ENCODE data around the gene MYO10.

The MYO10 gene

DNA sequence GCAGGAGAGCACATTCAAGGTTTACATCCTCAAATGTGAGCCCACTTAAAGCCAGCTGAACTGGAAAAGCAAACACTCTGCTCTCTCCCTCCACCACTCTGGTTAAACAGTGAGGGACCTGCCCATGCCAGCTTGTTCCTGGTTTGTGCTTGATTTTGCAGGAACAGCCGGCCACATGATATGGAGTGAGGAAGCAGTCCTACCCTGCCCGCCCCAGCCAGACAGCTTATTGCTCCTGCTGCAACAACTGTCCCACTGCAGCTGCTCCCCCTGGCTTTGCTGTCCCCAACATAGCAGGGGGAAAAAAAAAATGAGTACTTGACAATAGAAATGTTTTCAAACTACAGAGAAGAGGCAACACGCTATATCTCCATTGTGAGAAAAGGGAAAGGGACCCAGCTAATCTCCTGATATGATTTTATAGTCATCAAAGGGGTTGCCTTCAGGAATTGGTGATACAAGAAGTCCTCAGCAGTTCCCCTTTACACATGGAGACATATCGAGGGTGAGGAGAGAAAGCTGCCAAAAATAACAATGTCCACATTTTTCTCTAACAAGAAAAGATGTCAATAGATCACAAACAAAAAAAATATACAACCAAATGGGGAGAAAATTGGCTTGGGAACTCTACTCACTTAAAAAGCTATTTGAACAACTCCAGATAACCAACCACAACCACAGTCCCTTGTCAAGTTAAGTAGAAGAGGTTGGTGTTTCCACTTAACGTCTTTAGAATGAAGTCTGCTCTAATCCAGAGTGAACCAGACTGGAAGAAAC is 4.6 kb downstream of the MYO10 start:
- no peaks in the 10 kb centered on the region for H3K9me3 Mint-ChIP-seq
- H3K4me3 Mint-ChIP-seq: no peak overlapping the region
- peaks cover 13% of the 10 kb centered on the region for H3K4me1 Mint-ChIP-seq
- H3K27me3 Mint-ChIP-seq: peaks cover 38% of the 10 kb centered on the region
- no peaks in the 10 kb centered on the region for H3K36me3 Mint-ChIP-seq
- H3K27ac Mint-ChIP-seq: no peak overlapping the region

DNA sequence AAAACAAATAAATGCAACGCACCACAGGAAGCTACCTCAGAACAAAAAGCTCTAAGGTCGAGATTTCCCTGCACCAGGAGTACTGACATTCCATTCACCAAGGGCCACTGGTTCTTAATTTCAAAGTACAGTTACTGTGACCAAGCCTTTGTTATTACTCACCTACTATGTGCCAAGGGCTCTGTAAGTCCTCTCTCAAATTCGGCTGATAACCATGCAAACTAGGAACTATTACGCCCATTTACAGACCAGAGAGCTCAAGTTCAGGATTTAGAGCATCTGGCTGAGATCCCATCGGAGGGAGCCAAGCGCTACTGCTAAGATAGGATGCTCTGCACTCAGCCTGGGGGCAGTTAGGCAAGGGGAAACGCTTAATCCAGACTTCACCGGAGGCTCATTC is 5.6 kb downstream of the MYO10 start:
- Mint-ChIP-seq H3K27ac (no peak overlapping the region), H3K4me3 (no peak overlapping the region), H3K36me3 (no peaks in the 10 kb centered on the region), H3K9me3 (no peaks in the 10 kb centered on the region), H3K4me1 (peaks cover 12% of the 10 kb centered on the region), H3K27me3 (peaks cover 37% of the 10 kb centered on the region)

DNA sequence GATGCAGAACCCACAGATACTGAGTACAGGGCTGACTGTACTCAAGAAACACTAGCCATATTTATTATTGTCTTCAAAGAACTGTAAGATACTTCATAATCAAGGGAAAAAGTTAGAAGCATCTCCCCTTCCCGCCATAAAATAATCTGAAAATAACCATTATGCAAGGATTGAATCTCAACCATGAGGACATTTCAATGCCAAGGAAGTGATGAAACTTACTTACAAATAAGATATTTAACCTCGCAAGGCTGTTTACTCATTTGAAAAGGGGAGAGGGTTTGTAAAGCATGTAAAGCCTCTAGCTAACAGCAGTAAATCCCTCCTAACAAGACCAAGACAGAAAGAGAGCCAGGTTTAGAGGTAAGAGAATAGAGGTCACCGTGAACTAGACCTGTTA is 6.3 kb downstream of the MYO10 start:
- no peak overlapping the region for H3K27ac Mint-ChIP-seq
- H3K27me3 Mint-ChIP-seq: peaks cover 33% of the 10 kb centered on the region
- no peaks in the 10 kb centered on the region for H3K9me3 Mint-ChIP-seq
- H3K4me3 Mint-ChIP-seq: no peak overlapping the region
- H3K36me3 Mint-ChIP-seq: no peaks in the 10 kb centered on the region
- H3K4me1 Mint-ChIP-seq: peaks cover 8% of the 10 kb centered on the region

DNA sequence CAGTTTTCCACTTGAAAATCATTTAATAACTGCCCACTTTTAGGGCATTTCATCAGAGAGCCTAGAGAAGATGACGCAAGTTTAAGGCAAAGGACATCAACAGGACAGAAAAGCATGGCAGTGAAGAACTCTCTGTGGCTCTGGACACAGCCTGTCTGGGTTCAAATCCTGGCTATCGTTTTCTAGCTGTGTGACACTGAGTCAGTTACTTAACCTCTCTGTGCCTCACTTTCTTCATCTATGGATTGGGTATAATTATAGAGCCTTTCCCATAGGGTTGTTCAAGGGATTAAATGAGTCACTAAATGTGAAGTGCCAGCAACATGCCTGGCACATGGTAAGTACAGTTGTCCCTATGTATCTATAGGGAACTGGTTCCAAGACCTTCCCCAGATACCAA is 6.7 kb downstream of the MYO10 start:
- Mint-ChIP-seq H3K36me3 (no peaks in the 10 kb centered on the region), H3K27me3 (peaks cover 29% of the 10 kb centered on the region), H3K4me1 (peaks cover 4% of the 10 kb centered on the region), H3K9me3 (no peaks in the 10 kb centered on the region), H3K27ac (no peak overlapping the region), H3K4me3 (no peak overlapping the region)

DNA sequence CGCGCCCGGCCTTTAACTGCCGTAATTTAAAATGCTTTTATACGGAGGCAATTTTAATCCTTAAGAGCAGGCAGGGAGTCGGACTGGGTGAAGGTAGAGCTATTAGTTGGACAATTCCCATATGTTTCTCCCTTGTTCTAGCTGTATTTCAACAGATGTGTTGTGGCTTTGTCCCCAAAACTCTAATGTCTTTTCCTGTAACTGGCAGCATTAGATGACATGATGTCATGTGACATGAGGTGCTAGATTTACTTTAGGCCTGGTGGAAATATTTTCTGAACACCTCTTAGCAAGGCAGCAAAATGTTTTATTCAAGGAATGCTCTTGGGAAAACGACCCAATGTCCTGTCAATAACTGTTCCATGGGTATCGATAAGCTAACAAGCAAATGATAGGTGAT is 8.5 kb downstream of the MYO10 start:
- H3K27me3 Mint-ChIP-seq: peaks cover 15% of the 10 kb centered on the region
- no peaks in the 10 kb centered on the region for H3K4me1 Mint-ChIP-seq
- H3K9me3 Mint-ChIP-seq: no peaks in the 10 kb centered on the region
- no peaks in the 10 kb centered on the region for H3K36me3 Mint-ChIP-seq
- no peak overlapping the region for H3K27ac Mint-ChIP-seq
- no peak overlapping the region for H3K4me3 Mint-ChIP-seq

DNA sequence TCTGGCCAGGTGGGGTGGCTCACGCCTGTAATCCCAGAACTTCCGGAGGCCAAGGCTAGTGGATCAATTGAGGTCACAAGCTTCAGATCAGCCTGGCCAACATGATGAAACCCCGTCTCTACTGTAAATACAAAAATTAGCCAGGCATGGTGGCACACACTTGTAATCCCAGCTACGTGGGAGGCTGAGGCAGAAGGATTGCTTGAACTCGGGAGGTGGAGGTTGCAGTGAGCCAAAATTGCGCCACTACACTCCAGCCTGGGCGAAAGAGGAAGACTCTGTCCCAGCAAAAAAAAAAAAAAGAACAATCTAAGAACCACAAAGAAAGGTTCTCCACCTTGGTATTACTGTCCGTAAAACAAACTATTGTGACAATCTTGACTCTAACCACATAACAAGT is 9.7 kb downstream of the MYO10 start:
- H3K27me3 Mint-ChIP-seq: peaks cover 6% of the 10 kb centered on the region
- no peak overlapping the region for H3K4me3 Mint-ChIP-seq
- H3K36me3 Mint-ChIP-seq: no peaks in the 10 kb centered on the region
- no peaks in the 10 kb centered on the region for H3K9me3 Mint-ChIP-seq
- no peak overlapping the region for H3K27ac Mint-ChIP-seq
- H3K4me1 Mint-ChIP-seq: no peaks in the 10 kb centered on the region

DNA sequence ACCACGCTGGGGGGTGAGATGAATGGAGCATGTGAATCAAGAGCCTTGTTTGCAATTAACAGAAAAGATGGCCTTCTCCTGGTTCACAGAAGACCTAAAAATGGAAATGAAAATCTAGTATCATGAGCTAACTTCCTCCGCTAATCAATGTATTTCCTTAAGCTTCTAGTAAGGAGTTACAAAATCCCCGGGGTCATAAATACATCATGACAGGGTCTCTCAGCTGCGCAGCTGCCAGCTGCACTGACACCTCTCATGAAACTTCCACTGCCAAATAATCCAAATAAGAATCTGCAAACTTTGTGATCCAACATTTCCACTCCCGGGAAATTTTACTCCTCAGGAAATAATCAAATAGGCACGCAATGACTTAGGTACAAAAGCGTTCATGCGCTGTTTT is 11.9 kb downstream of the MYO10 start:
- no peak overlapping the region for H3K27ac Mint-ChIP-seq
- no peaks in the 10 kb centered on the region for H3K36me3 Mint-ChIP-seq
- no peaks in the 10 kb centered on the region for H3K4me1 Mint-ChIP-seq
- H3K4me3 Mint-ChIP-seq: no peak overlapping the region
- no peaks in the 10 kb centered on the region for H3K9me3 Mint-ChIP-seq
- no peaks in the 10 kb centered on the region for H3K27me3 Mint-ChIP-seq

DNA sequence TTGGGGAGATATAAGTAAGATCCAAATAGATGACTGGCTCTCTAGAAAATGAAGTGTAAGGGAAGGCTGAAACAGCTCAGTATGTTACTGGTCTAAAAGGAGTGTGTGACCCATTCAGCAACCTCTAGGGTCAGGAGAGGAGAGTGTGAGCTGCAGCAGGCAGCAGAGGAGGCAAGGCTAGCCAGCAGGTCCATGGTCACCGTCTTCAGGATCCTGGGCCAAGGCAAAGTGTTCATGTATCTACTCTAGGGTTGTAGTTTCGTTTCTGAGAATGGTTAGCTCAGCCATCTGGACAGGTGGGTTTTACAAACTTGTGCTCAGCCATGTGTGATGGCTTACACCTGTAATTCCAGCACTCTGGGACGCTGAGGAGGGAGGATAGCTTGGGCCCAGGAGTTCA is 13.7 kb downstream of the MYO10 start:
- no peaks in the 10 kb centered on the region for H3K36me3 Mint-ChIP-seq
- H3K27me3 Mint-ChIP-seq: no peaks in the 10 kb centered on the region
- no peaks in the 10 kb centered on the region for H3K4me1 Mint-ChIP-seq
- H3K4me3 Mint-ChIP-seq: no peak overlapping the region
- H3K9me3 Mint-ChIP-seq: no peaks in the 10 kb centered on the region
- H3K27ac Mint-ChIP-seq: no peak overlapping the region

DNA sequence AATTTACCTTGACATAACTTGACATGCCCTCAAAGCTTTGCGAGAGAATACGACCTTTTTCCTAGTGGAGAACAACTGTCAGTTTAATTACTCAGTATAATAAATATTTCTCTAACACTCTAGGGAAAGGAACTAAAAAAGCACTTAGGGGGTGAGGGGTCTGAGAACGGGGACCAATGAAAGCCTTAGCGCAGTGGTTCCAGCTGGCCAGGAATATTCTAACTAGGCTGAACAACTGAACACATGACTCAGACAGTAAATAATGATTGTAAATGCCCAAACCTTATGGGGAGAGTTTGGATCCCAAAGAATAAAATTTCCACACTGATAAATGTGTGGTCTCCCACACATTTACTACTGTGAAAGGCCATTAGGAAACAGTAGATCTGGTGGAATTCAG is 14.9 kb downstream of the MYO10 start:
- no peak overlapping the region for H3K27ac Mint-ChIP-seq
- no peaks in the 10 kb centered on the region for H3K36me3 Mint-ChIP-seq
- H3K4me1 Mint-ChIP-seq: no peaks in the 10 kb centered on the region
- H3K27me3 Mint-ChIP-seq: no peaks in the 10 kb centered on the region
- H3K9me3 Mint-ChIP-seq: no peaks in the 10 kb centered on the region
- no peak overlapping the region for H3K4me3 Mint-ChIP-seq

DNA sequence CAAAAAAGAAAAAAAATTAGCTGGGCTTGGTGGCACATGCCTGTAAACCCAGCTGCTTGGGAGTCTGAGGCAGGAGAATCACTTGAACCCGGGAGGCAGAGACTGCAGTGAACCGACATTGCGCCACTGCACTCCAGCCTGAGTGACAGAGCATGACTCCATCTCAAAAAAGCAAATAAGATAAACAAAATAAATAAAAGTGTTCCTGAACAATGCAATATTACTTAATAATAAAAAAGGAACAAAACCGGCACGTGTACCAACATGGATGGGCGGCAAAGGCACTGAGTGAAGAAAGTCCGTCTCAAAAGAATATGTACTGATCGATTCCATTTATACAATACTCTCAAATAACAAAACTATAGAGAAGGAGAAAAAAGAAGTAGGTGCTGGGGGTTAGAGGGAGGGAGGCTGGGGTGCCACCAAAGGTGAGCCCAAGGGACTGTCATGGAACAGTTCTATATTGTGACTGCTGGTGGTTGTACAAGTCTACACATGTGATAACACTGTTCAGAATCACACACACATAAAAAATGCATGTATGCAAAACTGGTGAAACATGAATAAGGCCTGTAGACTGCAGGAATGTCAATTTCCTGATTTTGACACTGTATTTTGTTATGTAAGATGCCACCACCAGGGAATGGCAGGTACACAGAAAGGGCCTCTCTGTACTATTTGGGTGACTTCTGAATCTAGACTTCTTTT is 15.8 kb downstream of the MYO10 start:
- Mint-ChIP-seq H3K36me3 (no peaks in the 10 kb centered on the region), H3K27me3 (no peaks in the 10 kb centered on the region), H3K27ac (no peak overlapping the region), H3K9me3 (no peaks in the 10 kb centered on the region), H3K4me1 (no peaks in the 10 kb centered on the region), H3K4me3 (no peak overlapping the region)

DNA sequence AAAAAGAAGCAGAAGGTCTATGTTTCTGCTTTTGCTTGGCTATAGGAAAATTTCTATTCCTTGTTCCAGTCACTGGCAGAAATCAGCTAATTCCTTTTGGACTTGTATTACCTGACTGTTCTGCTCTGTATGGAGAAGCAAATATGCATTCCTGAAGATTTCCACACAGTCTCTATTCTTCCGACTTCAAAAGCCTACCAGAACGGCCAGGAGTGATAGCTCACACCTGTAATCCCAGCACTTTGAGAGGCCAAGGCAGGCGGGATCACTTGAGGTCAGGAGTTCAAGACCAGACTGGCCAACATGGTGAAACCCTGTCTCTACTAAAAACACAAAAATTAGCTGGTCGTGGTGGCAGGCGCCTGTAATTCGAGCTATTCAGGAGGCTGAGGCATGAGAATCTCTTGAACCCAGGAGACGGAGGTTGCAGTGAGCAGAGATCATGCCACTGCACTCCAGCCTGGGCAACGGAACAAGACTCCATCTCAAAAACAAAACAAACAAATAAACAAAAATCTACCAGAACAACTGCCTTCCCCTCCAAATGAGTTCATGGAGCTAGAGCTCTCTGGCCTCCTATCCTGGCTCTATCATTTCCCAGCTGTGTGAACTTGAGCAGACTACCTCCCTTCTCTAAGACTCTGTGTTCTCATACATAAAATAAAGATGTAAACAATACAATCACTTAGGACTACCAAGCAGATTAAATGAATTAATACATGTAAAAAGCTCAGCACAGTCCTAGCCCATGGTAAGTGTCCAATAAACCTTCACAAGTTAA is 17.0 kb downstream of the MYO10 start:
- no peak overlapping the region for H3K4me3 Mint-ChIP-seq
- no peak overlapping the region for H3K27ac Mint-ChIP-seq
- no peaks in the 10 kb centered on the region for H3K27me3 Mint-ChIP-seq
- no peaks in the 10 kb centered on the region for H3K4me1 Mint-ChIP-seq
- no peaks in the 10 kb centered on the region for H3K36me3 Mint-ChIP-seq
- no peaks in the 10 kb centered on the region for H3K9me3 Mint-ChIP-seq

DNA sequence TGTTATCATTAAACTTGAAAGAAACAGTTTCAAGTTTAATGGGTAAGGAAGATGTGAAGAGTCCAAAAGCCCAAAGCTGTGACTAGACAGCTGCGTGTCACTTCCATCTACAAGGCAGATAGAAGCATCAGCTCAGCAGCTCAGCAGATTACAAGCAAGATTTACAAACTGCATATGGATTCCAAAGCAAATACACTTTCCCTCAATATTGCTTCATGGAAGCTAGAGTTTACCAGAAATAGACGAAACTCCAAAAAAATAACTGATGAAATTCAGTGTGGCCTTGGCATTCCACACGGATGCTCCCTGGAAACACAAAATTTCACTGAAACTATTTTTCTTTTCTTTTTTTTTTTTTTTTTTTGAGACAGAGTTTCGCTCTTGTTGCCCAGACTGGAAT is 17.9 kb downstream of the MYO10 start:
- H3K27ac Mint-ChIP-seq: no peak overlapping the region
- no peaks in the 10 kb centered on the region for H3K4me1 Mint-ChIP-seq
- H3K4me3 Mint-ChIP-seq: no peak overlapping the region
- no peaks in the 10 kb centered on the region for H3K36me3 Mint-ChIP-seq
- peaks cover 2% of the 10 kb centered on the region for H3K27me3 Mint-ChIP-seq
- no peaks in the 10 kb centered on the region for H3K9me3 Mint-ChIP-seq

DNA sequence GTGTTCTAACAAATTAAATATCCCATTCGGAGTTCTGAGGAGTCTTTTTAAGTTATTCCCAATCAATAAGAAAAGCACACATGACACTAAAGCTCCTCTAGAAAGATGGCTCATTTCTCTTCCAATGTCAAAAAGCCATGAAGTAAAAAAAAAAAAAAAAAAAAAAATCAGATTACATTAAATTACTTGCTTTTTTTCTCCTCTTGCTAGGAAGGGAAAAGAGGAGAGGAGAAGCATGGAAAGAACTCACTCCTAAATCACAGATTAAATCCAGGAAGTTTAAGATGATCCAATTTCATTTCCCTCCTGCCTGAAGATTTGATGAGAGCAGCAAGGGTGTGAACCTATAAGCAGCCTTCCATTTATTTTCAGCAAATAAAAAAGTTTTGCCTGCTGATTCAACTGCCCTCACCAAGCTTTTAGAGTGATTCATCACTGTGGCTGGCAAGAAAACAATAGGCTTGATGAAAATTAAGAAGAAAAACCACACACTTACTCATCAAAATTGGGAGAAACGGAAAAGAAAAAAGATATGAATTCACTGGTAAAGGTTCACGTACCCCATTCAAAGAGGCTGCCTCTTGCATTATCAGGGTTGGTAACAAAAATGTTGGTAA is 19.7 kb downstream of the MYO10 start:
- no peak overlapping the region for H3K4me3 Mint-ChIP-seq
- peaks cover 2% of the 10 kb centered on the region for H3K27me3 Mint-ChIP-seq
- H3K9me3 Mint-ChIP-seq: no peaks in the 10 kb centered on the region
- no peaks in the 10 kb centered on the region for H3K36me3 Mint-ChIP-seq
- H3K27ac Mint-ChIP-seq: no peak overlapping the region
- no peaks in the 10 kb centered on the region for H3K4me1 Mint-ChIP-seq

DNA sequence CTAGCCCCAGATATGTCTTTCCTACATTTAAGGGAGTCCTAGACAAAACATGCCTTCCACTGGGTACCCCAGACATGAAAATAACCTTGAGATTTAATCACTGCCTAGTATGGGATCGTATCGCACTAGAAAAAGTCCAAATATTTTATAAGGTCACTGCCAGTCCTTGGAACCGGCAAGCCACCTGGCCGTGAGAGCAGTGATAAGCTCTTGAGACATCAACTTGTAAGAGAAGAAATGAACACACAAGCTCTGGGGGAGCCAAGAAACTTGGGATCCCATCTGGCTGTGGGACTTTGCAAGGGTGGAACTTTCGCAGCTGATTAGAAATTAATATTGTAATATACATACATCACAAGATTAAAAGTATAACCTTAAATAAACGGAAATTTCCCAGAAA is 21.5 kb downstream of the MYO10 start:
- no peaks in the 10 kb centered on the region for H3K4me1 Mint-ChIP-seq
- peaks cover 2% of the 10 kb centered on the region for H3K27me3 Mint-ChIP-seq
- no peaks in the 10 kb centered on the region for H3K9me3 Mint-ChIP-seq
- no peak overlapping the region for H3K27ac Mint-ChIP-seq
- H3K36me3 Mint-ChIP-seq: no peaks in the 10 kb centered on the region
- H3K4me3 Mint-ChIP-seq: no peak overlapping the region

DNA sequence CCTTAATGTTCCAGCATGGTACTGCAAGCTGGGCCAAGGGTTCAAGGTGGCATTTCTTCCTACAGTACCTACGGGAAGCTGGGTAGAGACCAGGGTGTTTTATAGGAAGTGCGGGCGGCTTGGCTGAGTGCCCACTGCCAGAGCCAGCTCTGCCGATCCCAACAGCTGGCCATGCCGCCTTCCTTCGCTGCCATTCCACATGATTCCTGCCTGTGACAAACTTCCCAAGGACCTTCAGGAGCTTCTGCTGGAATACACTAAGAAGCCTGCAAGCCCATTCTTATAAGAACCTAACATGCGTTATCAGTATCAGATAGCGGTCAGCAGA is 22.0 kb downstream of the MYO10 start:
- H3K27me3 Mint-ChIP-seq: peaks cover 2% of the 10 kb centered on the region
- no peak overlapping the region for H3K27ac Mint-ChIP-seq
- H3K9me3 Mint-ChIP-seq: no peaks in the 10 kb centered on the region
- no peaks in the 10 kb centered on the region for H3K36me3 Mint-ChIP-seq
- H3K4me1 Mint-ChIP-seq: no peaks in the 10 kb centered on the region
- no peak overlapping the region for H3K4me3 Mint-ChIP-seq
